ENCODE results near the gene FMR1.

- TF ChIP-seq CTCF (IDR thresholded peaks at IDR 0.05), result no peak
- TF ChIP-seq POLR2A (IDR thresholded peaks at IDR 0.05), result no peak
These were observed 15.5 kb downstream of the FMR1 start for GRCh38 chrX:147927256-147927655.

All from testis (tissue), 2 donors.